Activated CD8-positive, alpha-beta memory T cell treated with anti-CD3 and anti-CD28 coated beads, Interleukin-2, amount 10 ng/mL, durations not matched to agents 7 days and 5 days (primary cell): ENCODE results near the gene TXK. TPM values are rescaled to one million over a fixed set of nuclear protein-coding genes. Genes with fewer than 3 reads are reported as not detected.

Experiments
- ATAC-seq: fragments of 150-1000 bp; cut with Tn5 transposase; one replicate; pipeline ENCODE4 v1.10.0; 2021; ENCODE audit warnings: moderate library complexity
- CTCF ChIA-PET: fragments of 350-600 bp; sonication (Branson Sonifier 250); formaldehyde crosslinking; loops from one replicate; lab custom pipeline; 2021; ENCODE audit warnings: antibody characterized with exemption; lab: Charles Lee
- DNase-seq: peaks from one replicate; pipeline ENCODE4 v3.0.0-alpha.2; 2020
- H3K27ac Mint-ChIP-seq: one replicate; pipeline ENCODE4 v1.8.0; 2021; ENCODE audit warnings: mild to moderate bottlenecking, mixed read lengths
- H3K27me3 Mint-ChIP-seq: one replicate; pipeline ENCODE4 v1.8.0; 2021; ENCODE audit warnings: mixed read lengths
- H3K36me3 Mint-ChIP-seq: one replicate; pipeline ENCODE4 v1.8.0; 2021; ENCODE audit warnings: mild to moderate bottlenecking, mixed read lengths
- H3K4me1 Mint-ChIP-seq: one replicate; pipeline ENCODE4 v1.8.0; 2021; ENCODE audit warnings: mixed read lengths
- H3K4me3 Mint-ChIP-seq: one replicate; pipeline ENCODE4 v1.8.0; 2021; ENCODE audit warnings: mild to moderate bottlenecking, moderate library complexity, mixed read lengths
- H3K9me3 Mint-ChIP-seq: one replicate; pipeline ENCODE4 v1.8.0; 2022; ENCODE audit warnings: low read depth, mixed read lengths
- total RNA-seq, 2 experiments: library from RNA; stranded (reverse); gene quantifications; one replicate each; pipeline ENCODE4 v1.2.3, GENCODE V29; 2021

Gene TXK
- total RNA-seq, 2 experiments from 2014 or later: 21.2 to 24.0 TPM

- H3K4me1 Mint-ChIP-seq: peaks cover 3% of the 10 kb centered on the region
- ATAC-seq (no peak), DNase-seq (no peak)
- CTCF ChIA-PET: interaction anchor here (0.9 to 3.7 kb wide), 2 partner anchors 49 to 104 kb away, joined by 3 to 14 read pairs; no protein-coding TSS in a partner anchor
- peaks cover 2% of the 10 kb centered on the region for H3K36me3 Mint-ChIP-seq
- no peak overlapping the region for H3K4me3 Mint-ChIP-seq
- H3K9me3 Mint-ChIP-seq: no peaks in the 10 kb centered on the region
- H3K27me3 Mint-ChIP-seq: peaks cover 17% of the 10 kb centered on the region
- no peak overlapping the region for H3K27ac Mint-ChIP-seq
Observed at GRCh38 chr4:48035952-48036351, 98.1 kb downstream of the TXK start.

DNA sequence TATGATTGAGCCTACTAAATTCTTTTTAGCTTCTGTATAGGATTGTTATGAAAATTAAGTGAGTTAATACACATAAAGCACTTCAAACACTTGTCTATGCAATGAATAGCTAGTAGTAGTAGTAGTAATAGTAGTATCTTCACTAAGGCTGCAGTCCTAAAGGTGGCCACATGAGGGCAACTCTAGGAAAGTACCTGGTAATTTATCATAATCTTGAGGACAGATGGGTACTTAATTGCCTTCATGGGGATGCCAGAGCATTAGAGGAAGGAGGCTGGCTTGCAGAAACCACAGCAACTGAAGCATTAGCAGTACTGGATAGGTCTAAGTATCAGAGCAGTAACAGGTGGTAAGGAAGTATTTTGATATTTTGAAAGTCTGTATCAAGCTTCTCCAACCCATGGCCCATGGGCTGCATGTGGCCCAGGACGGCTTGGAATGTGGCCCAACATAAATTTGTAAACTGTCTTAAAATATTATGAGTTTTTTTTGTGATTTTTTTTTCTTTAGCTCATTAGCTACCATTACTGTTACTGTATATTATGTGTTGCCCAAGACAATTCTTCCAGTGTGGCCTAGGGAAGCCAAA, 100.1 kb downstream of the TXK start:
- Mint-ChIP-seq H3K9me3 (no peaks in the 10 kb centered on the region), H3K4me3 (no peak overlapping the region), H3K27me3 (peaks cover 26% of the 10 kb centered on the region), H3K4me1 (peaks cover 4% of the 10 kb centered on the region), H3K27ac (no peak overlapping the region), H3K36me3 (no peaks in the 10 kb centered on the region)
- ATAC-seq: peak; percentile 80
- DNase-seq: peak; percentile 73
- CTCF ChIA-PET: interaction anchor here (0.9 to 3.7 kb wide), 17 partner anchors 8 to 111 kb away, joined by 3 to 19 read pairs (median 5); no protein-coding TSS in a partner anchor

- Mint-ChIP-seq H3K36me3 (no peaks in the 10 kb centered on the region), H3K9me3 (no peaks in the 10 kb centered on the region), H3K27me3 (peaks cover 27% of the 10 kb centered on the region), H3K4me1 (peaks cover 9% of the 10 kb centered on the region), H3K4me3 (no peak overlapping the region), H3K27ac (no peak overlapping the region)
- ATAC-seq: no peak
- CTCF ChIA-PET: interaction anchor here (1.1 to 3.7 kb wide), 13 partner anchors 10 to 112 kb away, joined by 3 to 19 read pairs (median 6); no protein-coding TSS in a partner anchor
- no peak for DNase-seq
Observed at GRCh38 chr4:48033412-48033811, 100.6 kb downstream of the TXK start.

DNA sequence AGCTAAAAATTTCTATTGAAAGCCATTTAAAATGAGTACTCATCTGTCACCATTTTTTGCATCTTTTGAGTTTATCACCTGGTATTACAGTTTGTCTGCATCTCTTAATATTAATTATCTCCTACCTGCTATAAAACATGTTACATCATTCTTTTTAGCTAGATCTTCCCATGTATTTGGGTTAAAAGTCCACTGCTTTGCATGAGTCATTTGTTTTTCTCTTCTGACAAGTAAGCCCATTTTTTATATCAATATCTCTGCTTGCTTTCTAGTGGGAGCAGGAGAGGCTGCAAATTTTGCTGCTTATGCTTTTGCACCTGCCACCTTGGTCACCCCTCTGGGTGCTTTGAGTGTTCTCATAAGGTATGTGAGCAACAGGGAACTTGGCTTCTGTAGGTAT, 101.3 kb downstream of the TXK start:
- Mint-ChIP-seq H3K4me1 (peaks cover 10% of the 10 kb centered on the region), H3K36me3 (no peaks in the 10 kb centered on the region), H3K27ac (no peak overlapping the region), H3K27me3 (peaks cover 23% of the 10 kb centered on the region), H3K9me3 (no peaks in the 10 kb centered on the region), H3K4me3 (no peak overlapping the region)
- ATAC-seq (no peak), DNase-seq (no peak)
- CTCF ChIA-PET: interaction anchor here (0.9 to 3.0 kb wide), 5 partner anchors 13 to 161 kb away, joined by 3 to 19 read pairs (median 4); no protein-coding TSS in a partner anchor

DNA sequence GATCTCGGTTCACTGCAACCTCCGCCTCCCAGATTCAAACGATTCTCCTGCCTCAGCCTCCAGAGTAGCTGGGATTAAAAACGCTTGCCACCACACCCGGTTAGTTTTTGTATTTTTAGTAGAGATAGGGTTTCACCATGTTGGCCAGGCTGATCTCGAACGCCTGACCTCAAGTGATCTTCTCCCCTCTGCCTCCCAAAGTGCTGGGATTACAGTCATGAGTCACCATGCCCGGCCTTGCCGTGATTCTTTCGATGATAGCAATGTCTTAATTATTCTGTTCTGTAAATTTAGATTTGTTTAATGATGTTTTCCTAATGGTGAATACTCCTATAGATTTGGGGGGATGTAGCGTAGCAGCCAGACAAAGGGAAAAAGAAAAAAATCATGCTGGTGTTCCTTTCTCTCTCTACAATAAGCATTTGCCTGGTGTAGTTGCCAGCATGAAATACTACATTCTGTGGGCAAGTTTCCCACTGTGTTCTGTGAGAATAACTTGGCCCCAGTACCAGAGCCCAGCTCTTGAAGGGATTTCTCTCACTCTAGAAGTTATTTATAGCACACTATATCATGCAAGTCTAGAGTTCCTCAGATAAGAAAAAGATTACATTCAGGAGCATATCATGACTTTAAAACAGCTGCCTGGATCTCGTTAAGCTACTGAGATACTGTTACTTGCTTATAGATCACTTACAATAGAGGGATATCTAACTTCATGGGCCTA, 102.1 kb downstream of the TXK start:
- H3K9me3 Mint-ChIP-seq: no peaks in the 10 kb centered on the region
- DNase-seq (no peak), ATAC-seq (no peak)
- peaks cover 21% of the 10 kb centered on the region for H3K27me3 Mint-ChIP-seq
- no peaks in the 10 kb centered on the region for H3K36me3 Mint-ChIP-seq
- CTCF ChIA-PET: interaction anchor here (0.9 to 3.0 kb wide), 5 partner anchors 9 to 160 kb away, joined by 3 to 19 read pairs (median 4); no protein-coding TSS in a partner anchor
- peaks cover 10% of the 10 kb centered on the region for H3K4me1 Mint-ChIP-seq
- H3K27ac Mint-ChIP-seq: no peak overlapping the region
- H3K4me3 Mint-ChIP-seq: no peak overlapping the region

GRCh38 chr4:48030470-48030869, 103.6 kb downstream of the TXK start:
- DNase-seq: no peak
- ATAC-seq: no peak
- CTCF ChIA-PET: interaction anchor here (0.9 kb wide), 1 partner anchor 57 kb away, joined by 3 read pairs; no protein-coding TSS in a partner anchor
- Mint-ChIP-seq H3K4me3 (no peak overlapping the region), H3K27ac (no peak overlapping the region), H3K27me3 (peaks cover 21% of the 10 kb centered on the region), H3K9me3 (no peaks in the 10 kb centered on the region), H3K36me3 (no peaks in the 10 kb centered on the region), H3K4me1 (peaks cover 7% of the 10 kb centered on the region)

- H3K27ac Mint-ChIP-seq: no peak overlapping the region
- DNase-seq (no peak), ATAC-seq (no peak)
- H3K4me1 Mint-ChIP-seq: peaks cover 7% of the 10 kb centered on the region
- no peaks in the 10 kb centered on the region for H3K9me3 Mint-ChIP-seq
- peaks cover 23% of the 10 kb centered on the region for H3K27me3 Mint-ChIP-seq
- no peak overlapping the region for H3K4me3 Mint-ChIP-seq
- CTCF ChIA-PET: no interaction called here
- no peaks in the 10 kb centered on the region for H3K36me3 Mint-ChIP-seq
Observed at GRCh38 chr4:48028696-48029095, 105.4 kb downstream of the TXK start.

DNA sequence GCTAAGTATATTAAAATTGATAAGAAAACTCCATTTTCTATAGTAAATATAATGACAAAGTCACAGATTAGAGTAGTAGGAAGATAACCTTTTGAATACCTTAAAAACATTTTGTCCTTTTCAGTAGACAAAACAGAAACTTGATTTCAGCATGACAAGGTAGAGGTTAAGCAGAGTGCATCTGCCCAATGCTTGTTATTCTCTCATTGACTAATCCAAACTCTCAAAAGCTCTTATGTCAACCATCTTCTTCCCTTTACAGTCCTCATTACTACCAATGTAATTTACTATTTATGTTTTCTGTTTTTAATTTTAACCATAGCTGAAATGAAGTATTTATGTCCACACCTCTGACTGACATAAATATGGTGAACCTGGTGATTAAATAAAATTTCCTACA, 106.4 kb downstream of the TXK start:
- ATAC-seq: no peak
- Mint-ChIP-seq H3K27me3 (peaks cover 21% of the 10 kb centered on the region), H3K36me3 (no peaks in the 10 kb centered on the region), H3K4me1 (peaks cover 7% of the 10 kb centered on the region), H3K9me3 (no peaks in the 10 kb centered on the region), H3K27ac (no peak overlapping the region), H3K4me3 (no peak overlapping the region)
- CTCF ChIA-PET: no interaction called here
- DNase-seq: no peak

DNA sequence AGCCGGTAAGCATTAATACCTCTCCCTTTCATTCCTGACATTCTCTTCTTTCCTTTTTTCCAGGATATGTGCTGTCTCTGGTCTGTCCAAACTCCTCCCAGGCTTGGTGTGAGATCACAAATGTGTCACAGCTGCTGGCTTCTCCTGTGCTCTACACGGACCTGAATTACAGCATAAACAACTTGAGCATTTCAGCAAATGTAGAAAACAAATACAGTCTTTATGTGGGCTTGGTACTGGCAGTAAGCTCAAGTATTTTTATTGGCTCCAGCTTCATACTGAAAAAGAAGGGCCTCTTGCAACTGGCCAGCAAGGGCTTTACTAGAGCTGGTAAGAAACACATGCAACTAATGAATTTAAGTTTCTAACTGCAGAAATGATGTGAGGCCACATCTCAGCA, 109.0 kb downstream of the TXK start:
- H3K27ac Mint-ChIP-seq: no peak overlapping the region
- ATAC-seq (no peak), DNase-seq (no peak)
- H3K36me3 Mint-ChIP-seq: no peaks in the 10 kb centered on the region
- no peaks in the 10 kb centered on the region for H3K9me3 Mint-ChIP-seq
- peaks cover 9% of the 10 kb centered on the region for H3K4me1 Mint-ChIP-seq
- H3K27me3 Mint-ChIP-seq: peaks cover 32% of the 10 kb centered on the region
- no peak overlapping the region for H3K4me3 Mint-ChIP-seq
- CTCF ChIA-PET: interaction anchor here (1.2 kb wide), 2 partner anchors 9 to 149 kb away, joined by 3 read pairs; no protein-coding TSS in a partner anchor

- CTCF ChIA-PET: interaction anchor here (1.2 kb wide), 1 partner anchor 148 kb away, joined by 3 read pairs; no protein-coding TSS in a partner anchor
- Mint-ChIP-seq H3K4me1 (peaks cover 9% of the 10 kb centered on the region), H3K27ac (no peak overlapping the region), H3K27me3 (peaks cover 33% of the 10 kb centered on the region), H3K4me3 (no peak overlapping the region), H3K9me3 (no peaks in the 10 kb centered on the region), H3K36me3 (no peaks in the 10 kb centered on the region)
- DNase-seq (no peak), ATAC-seq (no peak)
Observed at GRCh38 chr4:48024522-48024921, 109.5 kb downstream of the TXK start.

GRCh38 chr4:48022192-48022799, 111.8 kb downstream of the TXK start:
- DNase-seq: no peak
- peaks cover 5% of the 10 kb centered on the region for H3K4me1 Mint-ChIP-seq
- no peak overlapping the region for H3K27ac Mint-ChIP-seq
- no peaks in the 10 kb centered on the region for H3K36me3 Mint-ChIP-seq
- H3K4me3 Mint-ChIP-seq: no peak overlapping the region
- CTCF ChIA-PET: no interaction called here
- no peaks in the 10 kb centered on the region for H3K9me3 Mint-ChIP-seq
- H3K27me3 Mint-ChIP-seq: peaks cover 48% of the 10 kb centered on the region
- no peak for ATAC-seq

- Mint-ChIP-seq H3K27ac (no peak overlapping the region), H3K36me3 (no peaks in the 10 kb centered on the region), H3K4me3 (no peak overlapping the region), H3K4me1 (peaks cover 9% of the 10 kb centered on the region), H3K9me3 (no peaks in the 10 kb centered on the region), H3K27me3 (peaks cover 54% of the 10 kb centered on the region)
- ATAC-seq (no peak), DNase-seq (no peak)
- CTCF ChIA-PET: no interaction called here
Observed at GRCh38 chr4:48021100-48021499, 113.0 kb downstream of the TXK start.

- no peak overlapping the region for H3K27ac Mint-ChIP-seq
- H3K9me3 Mint-ChIP-seq: no peaks in the 10 kb centered on the region
- peaks cover 11% of the 10 kb centered on the region for H3K4me1 Mint-ChIP-seq
- H3K27me3 Mint-ChIP-seq: peaks cover 72% of the 10 kb centered on the region
- no peaks in the 10 kb centered on the region for H3K36me3 Mint-ChIP-seq
- no peak overlapping the region for H3K4me3 Mint-ChIP-seq
- CTCF ChIA-PET: interaction anchor here (0.9 to 1.8 kb wide), 4 partner anchors 15 to 222 kb away, joined by 3 to 6 read pairs (median 6); no protein-coding TSS in a partner anchor
- DNase-seq (no peak), ATAC-seq (no peak)
Observed at GRCh38 chr4:48018112-48018511, 115.9 kb downstream of the TXK start.
